Smooth muscle cell of the umbilical artery (primary cell): Measurements from ENCODE around the gene CTSH. TPM values are rescaled to one million over a fixed set of nuclear protein-coding genes. Genes with fewer than 3 reads are reported as not detected.

Experiments
- total RNA-seq: library from RNA; depleted of rRNA; stranded (reverse); fragments of >200 nt; gene quantifications from 2 replicates; pipeline ENCODE4 v1.2.3, GENCODE V29; 2014

Gene CTSH, protein sequence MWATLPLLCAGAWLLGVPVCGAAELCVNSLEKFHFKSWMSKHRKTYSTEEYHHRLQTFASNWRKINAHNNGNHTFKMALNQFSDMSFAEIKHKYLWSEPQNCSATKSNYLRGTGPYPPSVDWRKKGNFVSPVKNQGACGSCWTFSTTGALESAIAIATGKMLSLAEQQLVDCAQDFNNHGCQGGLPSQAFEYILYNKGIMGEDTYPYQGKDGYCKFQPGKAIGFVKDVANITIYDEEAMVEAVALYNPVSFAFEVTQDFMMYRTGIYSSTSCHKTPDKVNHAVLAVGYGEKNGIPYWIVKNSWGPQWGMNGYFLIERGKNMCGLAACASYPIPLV
- total RNA-seq = 3.9 and 5.0 TPM in 2 replicates

DNA sequence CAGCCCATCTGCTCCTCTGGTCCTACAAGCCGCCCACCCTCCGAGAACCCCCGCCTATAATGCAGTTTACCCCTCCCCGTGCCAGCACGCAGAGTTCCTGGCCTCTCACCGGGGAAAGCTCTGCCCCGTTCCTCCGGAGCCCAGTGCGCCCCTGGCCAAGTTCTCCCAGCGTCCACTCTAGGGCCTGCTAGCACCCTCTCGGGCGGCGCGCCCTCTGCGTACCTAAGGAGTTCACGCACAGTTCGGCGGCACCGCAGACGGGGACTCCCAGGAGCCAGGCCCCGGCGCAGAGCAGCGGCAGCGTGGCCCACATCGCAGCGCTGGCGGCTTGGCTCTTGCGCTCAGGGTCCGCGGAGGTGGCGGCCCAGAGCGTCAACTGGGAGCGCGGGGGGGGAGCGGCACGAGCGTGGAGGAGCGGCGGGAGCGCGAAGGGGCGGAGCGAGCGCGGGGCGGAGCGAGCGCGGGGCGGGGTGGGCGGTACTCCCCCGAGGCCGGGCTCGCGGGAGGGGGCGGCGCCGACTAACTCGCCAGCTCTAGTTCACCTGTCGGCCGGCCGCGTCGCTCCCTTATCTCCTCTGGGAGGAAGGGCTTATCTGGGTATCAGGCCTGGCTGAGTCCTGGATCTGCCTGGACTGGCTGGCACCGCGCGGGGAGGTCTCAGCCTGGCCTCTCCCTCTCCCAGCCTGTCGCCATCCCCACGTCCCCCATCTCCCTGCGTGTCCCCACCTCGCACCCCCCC, at the start of gene CTSH:
Gene CTSH, minus strand, starts transcription at position 378 of the 739 bp plus-strand sequence. Its CDS starts 65 bp downstream, at position 313.

GRCh38 chr15:78872155-78872971, 72.5 kb downstream of the CTSH start, which contains the start of gene MORF4L1:
Gene MORF4L1, plus strand, starts transcription at chr15:78872890. Its CDS starts 128 bp downstream, at chr15:78873018.

Other genes with a start within 250 kb of the CTSH start
- 7.7 and 12.6 TPM in 2 replicates for gene ADAMTS7, start 133.6 kb downstream of the CTSH start, total RNA-seq
- gene MORF4L1, start 72.2 kb downstream of the CTSH start, total RNA-seq = 322 and 497 TPM in 2 replicates
- gene RASGRF1, start 145.7 kb upstream of the CTSH start, total RNA-seq = not detected in 2 replicates